Activated CD4-positive, alpha-beta T cell treated with anti-CD3 and anti-CD28 coated beads, Interleukin-10, Interleukin-2, amounts not matched to agents 100 ng/mL and 50 ng/mL, durations not matched to agents 16 hours and 8 hours (primary cell): Measurements from ENCODE around the gene OR10G4.
"Not testable (repeated sequence)": the region's sequence is repeated elsewhere in the genome, so short reads cannot be mapped to it uniquely, and the experiment has no call there.

ENCODE experiments used
- DNase-seq: peaks from one replicate; pipeline ENCODE4 v3.0.0-alpha.2; 2020

The OR10G4 gene

GRCh38 chr11:124012697-124013096 lies at the start of gene OR10G4:
Gene OR10G4 (plus strand): TSS chr11:124012997. CDS start chr11:124015575, 2,578 bp downstream.
- DNase-seq = no peak

- no peak for DNase-seq
These were observed 39.0 kb upstream of the OR10G4 start for GRCh38 chr11:123973816-123974215.

DNA sequence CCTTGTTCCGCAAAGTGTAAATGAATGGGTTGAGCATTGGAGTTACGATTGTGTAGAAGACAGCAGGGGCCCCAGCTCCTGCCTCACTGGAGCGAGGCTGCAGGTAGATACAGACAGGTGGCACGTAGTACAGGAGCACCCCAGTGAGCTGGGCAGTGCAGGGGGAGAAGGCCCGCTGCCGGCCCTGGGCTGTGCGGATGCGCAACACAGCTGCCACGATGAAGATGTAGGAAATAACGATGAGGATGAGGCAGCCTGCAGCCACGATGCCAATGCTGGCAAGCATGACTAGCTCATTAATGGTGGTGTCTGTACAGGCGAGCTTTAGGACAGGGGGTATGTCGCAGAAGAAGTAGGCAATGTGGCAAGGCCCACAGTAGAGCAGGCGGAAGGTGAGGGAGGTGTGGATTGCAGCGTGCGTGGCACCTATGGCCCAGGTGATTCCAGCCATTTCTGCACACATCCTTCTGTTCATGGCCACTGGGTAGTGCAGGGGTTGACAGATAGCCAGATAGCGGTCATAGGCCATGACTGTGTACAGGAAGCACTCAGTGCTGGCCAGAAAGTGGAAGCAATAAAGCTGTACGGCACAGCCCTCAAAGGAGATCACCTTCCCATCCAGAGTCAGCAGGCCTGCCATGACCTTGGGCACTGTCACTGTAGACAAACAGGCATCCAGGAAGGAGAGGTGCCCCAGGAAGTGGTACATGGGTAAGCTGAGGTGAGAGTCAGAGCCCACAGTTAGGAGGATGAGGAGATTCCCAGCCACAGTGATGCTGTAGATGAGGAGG lies 35.8 kb upstream of the OR10G4 start:
- no peak for DNase-seq

DNA sequence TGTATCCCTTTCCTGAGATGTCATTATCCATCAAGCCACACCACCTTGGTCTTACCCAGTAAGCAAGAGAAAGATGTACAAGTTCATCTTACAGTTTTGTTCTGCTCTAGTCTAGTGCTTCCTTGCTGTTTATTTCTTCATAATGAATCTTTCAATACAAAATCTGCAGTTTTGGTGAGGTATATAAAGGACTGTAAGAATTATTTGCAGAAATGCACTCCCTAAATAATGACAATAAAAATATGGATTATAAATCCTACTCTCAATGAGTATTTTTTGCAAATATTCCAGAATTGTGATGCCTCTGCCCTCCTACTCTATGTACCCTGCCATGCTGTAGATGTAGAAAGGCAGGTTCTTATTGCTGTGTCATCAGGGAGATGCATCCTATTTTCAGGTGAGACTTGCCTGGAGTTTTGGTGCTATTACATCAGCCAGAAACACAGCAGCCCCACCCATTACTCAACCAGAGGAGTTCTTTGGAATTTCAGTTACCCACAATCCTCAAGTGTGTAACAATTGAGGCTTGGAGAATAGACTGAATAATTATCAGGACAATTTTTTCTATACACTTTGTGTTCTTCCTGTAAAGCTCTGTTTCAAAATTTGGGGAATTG lies 35.0 kb upstream of the OR10G4 start, which contains the start of gene OR10S1:
TSS of gene OR10S1 (minus strand) at position 51 of the 617 bp plus-strand sequence. CDS start 117 bp downstream, outside the sequence.
- no peak for DNase-seq

- no peak for DNase-seq
These were observed 33.5 kb upstream of the OR10G4 start for GRCh38 chr11:123979311-123979710.

- DNase-seq = no peak
These were observed 17.7 kb upstream of the OR10G4 start, which contains the start of gene OR10G6 for GRCh38 chr11:123995119-123995518. Gene OR10G6 (minus strand): TSS chr11:123995161. CDS start chr11:123995161, 0 bp downstream.

GRCh38 chr11:124015837-124016236 lies 3.0 kb downstream of the OR10G4 start:
- DNase-seq = not testable (repeated sequence)

DNA sequence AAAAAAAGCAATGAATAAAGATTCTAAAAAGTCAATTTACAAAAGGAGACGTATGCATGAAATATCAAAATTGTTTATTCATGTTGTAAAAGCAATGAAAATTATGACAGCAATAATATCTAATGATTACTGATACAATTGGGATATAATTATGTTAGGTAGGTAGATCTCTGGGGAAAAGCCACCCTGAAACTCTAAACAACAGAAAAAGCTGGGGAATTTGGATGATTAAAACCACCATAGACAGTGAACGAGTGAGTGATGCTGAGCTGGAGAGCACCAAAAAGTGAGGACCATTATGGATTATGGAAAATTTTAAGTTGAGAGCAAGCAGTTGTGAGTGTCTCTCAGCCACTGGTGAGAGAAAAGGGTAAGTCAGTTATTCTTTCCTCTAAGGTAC lies 13.7 kb downstream of the OR10G4 start, which contains the start of gene OR10G8:
TSS of gene OR10G8 (plus strand) at position 301 of the 400 bp plus-strand sequence. CDS start 2,825 bp downstream, outside the sequence.
- no peak for DNase-seq

GRCh38 chr11:124036666-124037065 lies 23.9 kb downstream of the OR10G4 start:
- no peak for DNase-seq

DNA sequence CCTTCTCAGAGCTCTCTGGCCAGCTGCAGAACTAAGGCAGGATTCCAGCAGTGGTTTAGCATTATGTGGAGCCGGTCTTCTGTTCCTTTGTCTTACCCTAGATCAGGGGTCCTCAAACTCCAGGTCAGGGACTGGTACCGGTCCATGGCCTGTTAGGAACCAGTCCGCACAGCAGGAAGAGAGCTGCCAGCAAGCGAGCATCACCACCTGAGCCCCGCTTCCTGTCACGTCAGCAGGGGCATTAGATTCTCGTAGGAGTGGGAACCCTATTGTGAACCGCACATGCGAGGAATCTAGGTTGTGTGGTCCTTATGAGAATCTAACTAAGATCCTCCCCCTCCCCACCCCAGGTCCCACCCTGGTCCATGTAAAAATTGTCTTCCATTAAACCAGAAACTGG lies 26.8 kb downstream of the OR10G4 start:
- DNase-seq = no peak

- no peak for DNase-seq
These were observed 28.5 kb downstream of the OR10G4 start, which contains the start of gene OR10G7 for GRCh38 chr11:124041254-124041653. Gene OR10G7 (minus strand): TSS chr11:124041325. CDS start chr11:124039001, 2,324 bp downstream.

DNA sequence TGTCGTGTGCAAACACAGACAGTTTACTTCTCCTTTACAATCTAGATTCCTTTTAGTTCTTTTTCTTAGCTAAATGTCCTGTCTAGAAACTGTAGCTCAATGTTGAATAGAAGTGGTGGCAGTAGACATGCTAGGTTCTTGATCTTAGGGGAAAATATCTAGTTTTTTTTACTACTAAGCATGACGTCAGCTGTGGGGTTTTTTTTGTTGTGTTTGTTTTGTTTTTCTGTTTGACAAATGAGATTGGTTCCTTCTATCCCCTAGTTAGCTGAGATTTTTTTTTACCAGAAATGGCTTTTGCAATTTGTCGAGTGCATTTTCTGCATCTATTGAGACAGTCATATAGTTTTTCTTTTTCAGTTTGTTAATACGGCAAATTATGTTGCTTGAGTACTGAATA lies 30.6 kb downstream of the OR10G4 start:
- DNase-seq = no peak

DNA sequence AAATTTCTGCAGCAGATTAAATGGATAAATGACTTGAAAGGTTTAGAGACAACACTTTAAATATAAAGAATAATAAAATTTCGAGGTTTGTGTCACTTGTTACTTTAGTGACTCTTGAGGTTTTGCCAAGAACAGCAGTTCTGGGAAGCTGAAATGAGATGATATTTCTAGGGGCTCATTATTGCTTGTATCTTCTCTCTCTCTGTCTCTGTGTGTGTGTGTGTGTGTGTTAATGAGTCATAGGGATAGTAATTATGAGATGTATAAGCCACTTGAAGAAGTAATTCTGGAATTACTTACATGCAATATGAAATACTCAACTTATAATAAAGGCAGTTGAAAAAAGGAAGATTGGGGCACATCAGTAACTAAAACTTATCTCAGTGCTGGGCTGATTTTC lies 38.0 kb downstream of the OR10G4 start:
- peak; percentile 65 for DNase-seq

- DNase-seq = no peak
These were observed 40.2 kb downstream of the OR10G4 start for GRCh38 chr11:124052966-124053365.
